Stimulated activated naive CD4-positive, alpha-beta T cell treated with Interleukin-2 at 50 U/mL for 16 hours (primary cell): Measurements from ENCODE around the gene MLPH.

Source experiments
- DNase-seq: peaks from one replicate; lab custom pipeline; 2025; lab: John Stamatoyannopoulos, UW

MLPH gene

DNA sequence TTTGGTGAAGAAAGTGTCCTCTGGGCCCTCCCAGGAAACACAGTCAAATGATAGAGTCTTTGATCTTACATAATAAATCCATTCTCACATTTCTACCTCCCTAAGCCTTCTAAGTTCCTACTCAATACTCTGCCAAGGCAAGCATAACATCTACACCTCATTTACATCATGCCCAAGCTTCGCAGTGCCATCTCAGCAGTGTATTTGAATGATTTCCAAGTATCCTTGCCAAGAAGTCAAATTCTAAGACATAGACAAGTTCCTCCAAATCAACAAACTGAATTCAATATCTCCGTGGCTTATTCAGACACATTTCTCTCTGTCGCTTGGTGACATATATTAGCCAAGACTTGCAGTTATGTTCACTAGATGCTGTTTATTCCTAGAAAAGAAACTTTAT is 8.1 kb upstream of the MLPH start:
- DNase-seq: no peak

DNA sequence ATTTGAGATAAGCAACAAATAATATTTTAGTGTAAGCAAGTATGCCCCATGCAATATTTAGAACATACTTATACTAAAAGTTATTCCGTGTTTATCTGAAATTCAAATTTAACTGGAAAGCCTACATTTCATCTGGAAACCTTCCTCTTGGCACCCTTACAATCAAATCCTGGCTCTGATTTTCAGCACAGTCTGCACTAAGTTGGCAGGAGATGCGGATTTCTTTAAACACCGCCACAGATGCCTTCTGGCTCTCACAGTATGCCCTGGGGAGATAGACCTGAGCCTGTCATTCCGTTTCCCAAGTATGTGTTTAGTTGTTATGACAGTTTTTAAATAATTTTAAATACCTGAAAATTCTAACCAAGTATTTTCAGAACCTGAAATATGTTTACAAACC is 7.3 kb upstream of the MLPH start:
- DNase-seq: no peak

DNA sequence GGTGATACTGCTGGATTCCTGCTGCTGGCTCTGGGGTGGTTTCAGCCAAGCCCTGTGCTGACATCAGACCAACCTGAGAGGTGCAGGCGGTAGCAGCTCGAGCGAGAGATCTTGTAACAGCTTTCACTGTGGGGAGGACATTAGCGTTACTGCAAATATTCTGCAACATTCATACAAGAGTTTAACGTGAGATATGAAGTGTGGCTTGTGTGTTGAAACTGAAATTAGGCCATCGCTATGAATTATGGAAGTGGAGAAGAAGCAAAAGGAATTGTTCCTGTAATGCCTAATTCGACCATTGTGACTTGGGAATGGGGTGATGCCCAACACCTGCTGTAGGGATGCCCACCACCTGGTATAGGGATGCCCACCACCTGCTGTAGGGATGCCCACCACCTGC is 6.5 kb upstream of the MLPH start:
- no peak for DNase-seq

DNA sequence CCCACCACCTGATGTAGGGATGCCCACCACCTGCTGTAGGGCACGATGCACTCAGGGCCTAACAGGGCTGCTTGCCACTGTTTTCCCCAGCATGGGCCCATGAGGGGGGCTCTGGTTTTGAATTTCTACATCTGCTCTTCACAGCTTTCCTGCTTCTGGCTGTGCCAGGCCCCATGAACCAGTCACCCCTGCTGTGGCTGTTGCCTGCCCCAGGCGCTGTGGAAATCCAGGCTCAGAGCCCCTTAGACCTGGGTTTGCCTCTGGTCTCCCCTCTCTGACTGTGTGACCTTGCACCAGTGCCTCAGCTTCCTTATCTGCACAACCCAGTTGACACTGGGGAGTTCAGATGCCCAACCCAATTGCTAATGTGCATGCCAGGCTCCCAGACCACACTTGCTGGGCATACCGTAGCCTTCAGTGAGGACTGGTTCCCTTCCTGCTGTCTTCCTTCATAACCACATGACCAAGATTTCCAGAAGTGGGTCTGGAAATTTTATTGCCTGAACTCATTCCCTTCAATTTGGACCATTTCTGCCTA is 6.0 kb upstream of the MLPH start:
- DNase-seq: no peak

DNA sequence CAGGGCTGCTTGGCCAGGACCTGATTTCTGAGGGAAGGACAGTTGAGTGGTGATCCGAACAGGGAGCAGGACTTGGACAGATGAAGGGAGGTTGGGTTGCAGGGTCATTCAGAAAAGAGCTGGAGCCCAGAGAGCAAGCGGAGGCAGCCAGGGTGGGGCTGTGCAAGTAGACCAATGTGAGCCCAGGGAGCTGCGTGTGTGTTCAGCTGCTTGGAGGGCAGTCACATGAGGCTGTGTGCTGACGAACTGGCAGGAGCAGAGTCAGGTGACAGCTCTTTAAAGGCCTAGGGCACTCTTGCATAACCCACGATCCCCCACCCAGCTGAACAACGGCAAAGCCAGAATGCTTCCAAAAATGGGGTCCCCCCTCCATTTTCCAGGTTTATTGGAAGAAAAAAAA is 4.6 kb upstream of the MLPH start:
- no peak for DNase-seq

DNA sequence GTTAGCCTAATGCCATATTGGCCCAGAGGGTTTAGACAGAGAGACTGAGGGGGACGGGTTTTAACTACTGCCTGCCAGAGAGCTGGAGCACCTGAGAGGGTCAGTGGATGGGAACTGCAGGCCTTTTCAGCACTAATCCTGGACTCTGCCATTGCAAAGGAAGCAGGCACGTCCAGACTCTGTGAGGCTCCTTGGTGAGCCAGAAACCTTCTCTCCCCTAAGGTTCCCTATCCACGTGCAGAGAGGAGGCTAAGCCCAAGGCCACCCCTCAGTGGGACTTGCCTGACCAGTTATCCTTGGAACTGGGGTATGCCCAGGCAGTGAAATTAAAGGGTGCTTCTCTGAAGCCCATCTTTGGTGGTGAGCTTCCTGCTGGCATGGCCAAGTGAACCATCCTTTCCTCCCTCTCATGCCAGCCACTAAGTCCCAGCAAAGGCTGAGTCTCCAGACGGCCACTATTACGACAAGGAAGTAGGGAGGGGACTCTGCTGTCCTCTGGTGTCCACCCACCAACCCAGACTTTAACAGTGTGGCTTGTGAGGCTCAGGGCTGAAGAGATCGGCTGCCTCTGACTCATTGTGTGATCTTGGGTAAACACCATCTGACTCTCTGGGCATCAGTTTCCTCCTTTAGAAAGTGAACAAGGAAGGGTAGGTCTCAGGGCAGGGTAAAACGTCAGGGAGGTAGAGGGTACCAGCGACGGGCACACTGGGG is 3.9 kb upstream of the MLPH start:
- no peak for DNase-seq

DNA sequence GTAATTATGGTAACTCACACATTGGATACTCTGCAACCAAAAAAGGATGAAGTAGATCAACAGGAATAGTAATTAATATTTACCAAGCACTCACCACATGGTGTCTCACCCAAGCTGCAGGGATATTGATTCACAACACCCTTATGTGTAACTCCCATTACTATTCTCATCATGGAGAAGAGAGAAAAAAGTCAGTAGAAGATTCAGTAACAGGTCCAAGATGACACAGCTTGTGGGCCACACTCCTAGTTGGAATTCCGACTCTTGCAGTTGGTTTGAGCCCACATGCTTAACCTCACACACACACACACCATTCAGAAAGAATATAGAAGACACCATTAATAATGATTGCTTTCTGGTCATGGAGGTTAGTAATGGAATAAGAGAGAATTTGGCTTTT is 1.7 kb upstream of the MLPH start:
- DNase-seq: no peak

DNA sequence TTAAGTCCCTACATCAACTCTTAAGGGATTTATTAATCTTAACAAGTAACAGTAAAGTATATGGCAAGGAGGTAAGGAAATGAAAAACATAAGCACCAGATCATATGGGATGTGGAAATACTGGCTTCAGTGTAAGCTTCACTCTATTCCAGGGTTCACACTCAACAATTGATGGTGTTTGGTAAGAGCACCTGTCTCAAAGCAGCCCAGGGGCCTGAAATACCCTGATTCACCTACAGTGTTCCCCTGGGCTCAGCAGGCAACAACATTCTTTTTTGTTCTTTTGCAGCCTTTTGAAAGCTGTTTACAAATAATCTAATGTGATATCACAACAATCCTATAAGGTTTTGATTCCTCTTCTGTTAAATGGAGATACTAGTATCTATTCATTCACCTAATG is 1.2 kb upstream of the MLPH start:
- DNase-seq: no peak

DNA sequence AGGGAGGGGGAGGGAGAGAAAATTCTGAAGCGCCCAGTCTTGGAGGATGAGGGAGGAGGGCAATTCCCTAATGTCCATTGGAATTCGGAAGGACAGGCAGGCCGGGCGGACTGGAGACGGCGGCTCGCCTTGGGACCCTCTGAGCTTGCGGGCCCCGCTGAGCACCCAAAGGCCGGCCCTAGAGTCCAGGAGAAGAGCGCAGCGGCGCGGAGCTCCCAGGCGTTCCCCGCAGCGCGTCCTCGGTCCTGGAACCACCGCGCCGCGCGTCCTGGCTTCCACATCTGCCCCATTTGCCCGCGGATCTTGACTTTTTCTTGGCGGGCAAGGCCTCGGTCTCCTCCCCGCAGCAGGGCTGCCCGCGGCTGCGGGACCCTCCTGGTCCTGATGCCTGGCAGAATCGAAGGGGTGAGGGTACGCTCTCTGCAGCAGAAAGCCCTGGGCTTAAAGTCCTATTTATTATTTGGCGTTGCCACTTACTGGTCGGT is 675 bp upstream of the MLPH start:
- no peak for DNase-seq

DNA sequence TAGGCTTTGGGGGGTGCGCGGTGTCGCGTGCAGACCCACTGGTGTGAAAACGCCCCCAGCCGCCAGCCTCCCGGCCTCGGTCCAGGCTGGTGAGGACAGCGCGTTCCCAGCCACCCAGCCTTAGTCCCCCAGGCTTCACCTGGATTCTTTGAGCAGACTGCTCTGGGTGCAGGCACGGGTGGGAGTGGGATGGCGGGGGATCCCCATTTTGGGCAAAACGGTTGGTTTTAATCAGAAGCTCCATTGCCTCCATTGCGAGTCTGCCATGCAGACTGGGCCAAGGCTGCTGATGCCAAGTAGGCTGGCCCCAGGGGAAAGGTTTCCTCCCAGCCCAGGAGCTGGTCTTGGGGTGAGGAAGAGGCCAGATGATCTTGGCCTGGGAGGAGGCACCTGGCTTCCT is 445 bp downstream of the MLPH start:
- no peak for DNase-seq

DNA sequence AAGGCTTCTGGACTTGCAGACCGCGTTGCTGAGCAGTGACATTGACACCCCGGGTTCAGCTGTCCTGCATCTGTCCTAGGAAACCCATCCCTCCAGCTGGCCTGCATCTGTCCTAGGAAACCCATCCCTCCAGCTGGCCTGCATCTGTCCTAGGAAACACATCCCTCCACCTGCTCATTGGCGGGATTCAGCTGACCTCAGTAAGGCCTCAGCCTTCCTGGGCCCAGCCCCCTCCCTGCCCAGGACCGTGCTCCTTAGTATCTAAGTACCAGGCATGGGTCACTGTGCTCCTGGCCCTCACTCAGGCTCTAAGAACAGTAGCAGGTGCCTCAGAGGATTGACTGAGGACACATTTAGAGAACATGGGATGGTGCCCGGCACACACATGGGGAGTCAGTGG is 1.2 kb downstream of the MLPH start:
- DNase-seq: no peak

DNA sequence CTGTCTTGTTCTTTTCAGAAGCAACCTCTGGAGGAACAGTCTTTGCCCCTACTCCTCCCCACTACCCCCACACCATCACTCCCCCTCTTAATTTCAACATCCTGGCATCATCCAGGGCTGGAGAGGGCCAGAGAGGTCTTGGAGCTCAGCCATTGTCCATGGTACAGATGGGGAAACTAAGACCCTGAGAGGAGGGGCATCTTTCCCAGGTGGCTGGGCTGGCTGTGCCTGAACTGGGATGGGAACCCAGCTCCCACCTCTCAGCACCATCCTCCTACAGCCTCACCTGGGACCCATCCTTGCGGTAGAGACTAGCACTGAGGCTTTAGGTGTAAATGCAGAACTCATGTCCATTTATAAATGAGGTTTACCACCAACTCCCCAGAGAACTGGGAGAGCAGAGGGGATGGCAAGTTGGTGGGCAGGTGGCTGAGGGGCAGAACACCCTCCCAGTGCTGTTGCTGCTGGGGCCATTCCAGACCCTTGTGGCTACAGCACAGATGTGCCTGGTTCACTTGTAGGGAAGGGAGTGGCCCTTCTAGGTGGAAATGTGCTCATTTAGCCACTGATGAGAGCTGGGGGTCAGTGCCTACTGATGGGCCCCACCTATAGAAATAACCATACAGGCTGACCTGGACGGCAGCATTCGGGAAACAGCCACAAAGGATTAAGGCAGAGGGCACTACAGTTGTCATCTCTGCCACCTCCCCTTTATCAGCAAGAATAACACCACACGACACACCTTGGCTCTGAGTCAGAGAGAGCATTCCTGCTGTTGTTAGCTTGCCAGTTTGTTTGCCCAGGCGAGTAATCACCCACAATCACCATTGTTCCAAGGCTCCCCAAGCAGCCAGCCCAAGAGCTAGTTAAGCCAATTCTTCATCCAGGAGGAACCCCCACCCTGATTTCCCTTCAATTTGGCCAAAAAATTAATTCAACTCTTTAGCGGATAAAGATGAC is 2.1 kb downstream of the MLPH start:
- DNase-seq: no peak

DNA sequence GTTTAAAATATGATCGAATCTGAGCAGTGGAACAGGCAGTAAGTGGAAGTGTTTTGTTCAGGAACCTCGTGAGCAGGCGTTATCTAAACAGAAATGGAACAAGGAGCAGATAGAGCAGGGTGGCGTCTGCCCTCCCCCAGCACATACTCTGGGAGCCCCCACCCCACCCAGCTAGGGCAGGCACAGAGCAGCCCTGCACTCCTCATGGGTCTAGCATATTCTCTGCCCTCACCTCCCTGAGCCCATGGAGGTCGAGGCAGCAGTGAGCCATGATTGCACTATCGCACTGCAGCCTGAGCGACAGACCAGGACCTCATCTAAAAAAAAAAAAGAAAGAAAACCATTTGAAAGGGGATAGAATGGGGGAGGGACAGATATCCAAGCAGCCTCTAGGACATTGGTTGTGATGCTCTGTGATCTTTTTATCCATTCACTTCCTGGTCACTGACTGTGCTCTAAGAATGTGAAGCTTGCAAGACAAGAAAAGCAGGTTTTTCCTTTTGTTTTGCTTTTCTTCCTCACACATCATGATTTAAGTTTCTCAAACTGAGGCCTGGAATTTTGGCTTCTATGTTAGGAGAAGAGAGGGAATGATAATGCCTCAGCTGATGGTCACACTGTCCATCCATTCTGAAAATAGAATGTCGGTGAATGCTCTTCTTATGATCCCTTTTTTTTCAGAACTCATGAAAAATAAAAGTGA is 3.1 kb downstream of the MLPH start:
- DNase-seq: no peak

DNA sequence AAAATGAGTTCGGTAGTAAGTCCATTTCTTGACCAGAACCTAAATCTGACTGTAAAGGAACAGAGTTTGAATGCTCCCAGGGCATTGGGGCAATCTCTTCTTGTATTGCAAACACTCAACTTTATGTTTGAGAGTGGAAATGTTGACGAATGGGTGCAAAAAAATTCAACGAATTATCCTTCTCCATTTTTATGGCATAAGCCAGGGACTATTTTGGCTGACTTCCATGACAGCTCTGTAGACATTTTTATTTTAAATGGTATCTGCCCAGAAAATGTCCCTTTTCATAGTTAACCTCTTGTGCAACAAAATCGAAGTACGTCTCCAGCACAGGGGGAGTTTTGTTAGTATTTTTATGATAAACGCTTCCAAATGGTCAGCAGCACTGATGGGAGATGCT is 3.7 kb downstream of the MLPH start:
- no peak for DNase-seq

DNA sequence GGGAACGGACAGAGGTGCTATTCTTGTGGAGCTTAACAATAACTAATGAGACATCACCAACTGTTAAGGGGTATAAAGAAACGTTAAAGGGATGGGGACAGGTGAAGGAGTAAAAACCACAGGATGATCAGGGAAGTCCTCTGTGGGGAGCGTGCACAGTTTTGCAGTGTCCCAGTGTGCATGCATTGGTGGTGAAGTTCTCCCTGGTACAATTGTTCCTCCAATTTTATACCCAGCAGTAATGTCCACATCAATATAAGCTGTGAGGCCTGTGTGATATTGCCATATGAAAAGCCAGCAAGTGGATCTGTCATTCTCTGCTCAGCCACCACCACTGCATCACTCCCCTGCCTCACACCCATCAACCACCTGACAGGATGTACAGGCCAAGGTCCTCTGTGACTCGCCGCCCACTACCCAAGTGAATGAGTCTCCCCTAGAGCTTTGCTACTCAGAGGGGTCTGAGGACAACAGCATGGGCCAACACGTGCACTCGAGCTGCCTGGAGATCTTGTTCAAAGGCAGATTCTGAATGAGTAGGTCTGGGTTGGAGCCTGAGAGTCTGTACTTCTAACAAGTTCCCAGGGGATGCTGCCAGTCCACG is 4.6 kb downstream of the MLPH start:
- no peak for DNase-seq

DNA sequence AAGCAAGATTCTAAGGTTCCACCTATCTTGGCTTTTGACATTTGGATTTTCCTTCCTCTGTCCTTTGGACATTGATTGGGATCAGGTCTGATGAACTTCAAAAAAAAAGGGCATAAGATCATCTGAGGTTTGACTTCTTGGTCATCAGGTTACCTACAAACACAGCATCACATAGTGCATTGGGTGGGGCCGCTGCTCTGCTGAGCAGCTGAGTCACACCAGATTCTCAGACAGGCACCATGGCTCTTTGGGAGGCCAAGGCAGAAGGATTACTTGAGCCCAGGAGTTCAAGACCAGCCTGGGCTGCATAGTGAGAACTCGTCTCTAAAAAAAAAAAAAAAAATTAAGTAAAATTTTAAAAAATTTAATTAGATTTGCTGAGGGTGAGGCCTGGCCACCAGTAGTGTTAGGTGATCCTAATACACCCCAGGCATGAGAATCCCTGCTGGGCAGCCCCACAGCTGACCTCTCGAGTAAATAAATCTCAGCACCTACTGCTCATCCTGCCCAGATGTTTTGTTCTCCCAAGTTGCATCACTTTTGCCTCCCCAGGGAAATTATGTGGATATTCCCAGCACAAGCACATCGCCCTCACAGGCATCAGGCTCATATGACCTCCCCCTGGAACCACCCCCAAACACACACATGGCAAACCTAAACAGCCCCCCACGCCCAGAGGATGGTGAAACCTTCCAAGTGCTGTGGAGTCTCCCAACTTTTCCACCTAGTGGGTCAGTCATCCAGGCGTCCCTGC is 5.3 kb downstream of the MLPH start:
- DNase-seq: no peak

DNA sequence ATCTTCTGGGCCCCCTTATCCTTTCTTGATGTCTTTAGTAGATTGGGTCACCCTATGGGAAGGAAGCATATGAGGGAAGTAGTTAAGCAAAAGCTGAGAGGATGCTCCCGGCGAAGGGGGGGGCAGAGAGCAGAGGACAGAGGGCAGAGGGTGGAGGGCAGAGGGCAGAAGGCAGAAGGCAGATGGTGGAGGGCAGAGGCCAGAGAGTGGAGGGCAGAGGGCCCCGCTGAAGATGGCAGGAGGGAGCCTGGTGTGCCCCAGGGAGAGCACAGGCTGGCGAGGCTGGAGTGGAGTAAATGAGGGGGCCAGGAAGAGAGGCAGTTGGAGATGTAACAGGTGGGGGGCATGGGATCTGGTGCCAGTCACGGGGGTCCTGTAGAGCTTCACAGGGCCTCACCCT is 7.0 kb downstream of the MLPH start:
- no peak for DNase-seq

DNA sequence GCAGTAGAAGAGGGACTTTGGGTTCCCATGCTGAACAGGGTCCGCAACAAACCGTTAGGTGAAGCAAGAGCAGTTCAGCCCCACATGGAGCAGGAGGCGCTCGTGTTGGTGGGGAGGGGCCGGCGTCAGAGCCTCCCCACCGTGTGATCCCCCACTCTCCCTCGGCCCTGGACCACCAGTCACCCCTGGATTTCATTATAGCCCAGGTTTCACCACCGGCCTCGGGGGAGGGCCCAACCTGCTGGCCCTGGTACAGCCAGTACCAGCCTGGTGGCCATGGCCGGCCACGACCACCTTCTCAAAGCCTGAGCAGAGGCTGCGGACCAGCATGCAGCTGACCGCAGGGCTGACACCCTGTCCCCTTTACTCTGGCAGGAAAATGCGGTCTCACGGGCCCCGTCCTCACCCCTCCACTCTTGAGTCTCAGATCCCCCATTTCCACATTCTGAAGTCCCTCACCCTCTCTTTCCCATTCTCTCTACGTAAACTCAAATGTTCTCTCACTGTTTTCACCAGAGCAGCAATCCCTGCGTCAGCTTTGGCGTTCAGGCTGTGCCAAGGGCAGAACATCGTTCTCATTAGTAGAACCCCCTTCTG is 8.6 kb downstream of the MLPH start:
- no peak for DNase-seq

DNA sequence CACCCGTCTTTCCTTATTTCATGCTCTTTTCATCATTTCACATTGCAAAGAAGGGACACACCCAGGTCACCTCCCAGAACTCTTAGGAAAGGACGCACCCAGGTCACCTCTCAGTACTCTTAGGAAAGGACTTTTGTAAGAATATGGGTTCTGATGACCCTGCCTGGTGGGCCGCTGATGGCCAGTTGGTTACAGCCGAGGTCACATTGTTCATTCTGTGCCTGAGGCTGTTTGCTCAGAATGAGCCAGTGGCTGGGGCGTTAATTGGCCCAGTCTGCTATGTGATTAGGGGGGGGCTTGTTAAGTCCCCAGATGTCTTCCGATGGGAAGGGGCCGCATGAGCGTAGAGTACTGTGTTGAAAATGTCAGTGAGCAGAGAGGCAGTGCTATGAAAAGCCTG is 9.4 kb downstream of the MLPH start:
- DNase-seq: no peak

DNA sequence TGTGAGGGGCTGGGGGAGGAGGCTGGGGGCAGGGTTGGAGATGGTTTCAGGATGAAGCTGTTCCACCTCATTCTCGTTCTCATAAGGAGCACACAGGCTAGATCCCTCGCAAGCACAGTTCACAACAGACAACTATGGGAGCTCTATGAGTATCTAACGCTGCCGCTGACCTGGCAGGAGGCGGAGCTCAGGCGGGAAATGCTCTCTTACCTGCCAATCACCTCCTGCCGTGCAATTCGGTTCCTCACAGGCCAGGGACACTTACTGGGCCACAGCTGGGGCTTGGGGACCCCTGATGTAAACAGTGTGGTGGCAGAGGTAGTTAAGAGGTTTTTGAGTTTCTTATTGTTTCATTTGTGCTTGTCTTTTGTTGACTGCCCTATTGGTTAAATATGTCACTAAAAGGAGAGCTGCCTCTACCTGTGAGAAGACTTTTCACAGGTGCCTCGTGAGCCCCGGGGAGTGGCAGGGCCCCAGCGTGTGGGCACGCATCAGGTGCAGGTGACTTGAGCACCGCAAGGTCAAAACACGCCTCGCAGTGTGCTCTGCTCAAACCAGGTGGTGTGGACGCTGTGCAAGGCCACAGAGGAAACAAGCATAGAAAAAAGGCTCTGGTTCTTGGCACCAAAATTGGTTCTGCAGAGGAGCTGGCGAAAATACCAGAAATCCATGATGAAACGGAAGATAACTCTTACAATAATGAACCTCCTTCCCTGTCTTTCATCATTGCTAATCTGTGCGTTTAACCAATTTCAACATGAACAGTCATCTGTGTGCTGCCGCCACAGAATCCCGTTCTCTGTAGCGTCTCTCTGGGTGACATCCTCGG is 10.2 kb downstream of the MLPH start:
- no peak for DNase-seq
